ENCODE results near the gene CYLC2.

The CYLC2 gene, protein sequence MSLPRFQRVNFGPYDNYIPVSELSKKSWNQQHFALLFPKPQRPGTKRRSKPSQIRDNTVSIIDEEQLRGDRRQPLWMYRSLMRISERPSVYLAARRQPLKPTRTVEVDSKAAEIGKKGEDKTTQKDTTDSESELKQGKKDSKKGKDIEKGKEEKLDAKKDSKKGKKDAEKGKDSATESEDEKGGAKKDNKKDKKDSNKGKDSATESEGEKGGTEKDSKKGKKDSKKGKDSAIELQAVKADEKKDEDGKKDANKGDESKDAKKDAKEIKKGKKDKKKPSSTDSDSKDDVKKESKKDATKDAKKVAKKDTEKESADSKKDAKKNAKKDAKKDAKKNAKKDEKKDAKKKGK

DNA sequence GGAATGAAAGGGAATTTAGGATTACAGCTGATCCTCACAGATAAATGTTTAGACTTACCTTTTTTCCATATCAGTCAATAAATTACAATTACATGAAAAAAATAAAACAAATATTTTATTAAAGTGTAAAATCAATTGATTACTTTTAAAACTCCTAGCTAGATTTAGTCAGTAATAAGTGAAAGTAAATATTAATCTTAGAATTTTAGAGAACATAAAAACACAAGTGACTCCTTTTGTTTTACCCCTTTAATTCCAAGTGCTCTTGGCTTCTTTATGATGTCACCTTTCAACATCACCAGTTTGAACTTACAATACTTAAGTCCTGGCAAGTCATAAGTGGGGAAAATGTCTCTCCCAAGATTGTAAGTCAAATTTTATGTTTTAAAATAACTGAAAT is at the start of gene CYLC2:
TSS of gene CYLC2 (plus strand) at position 301 of the 400 bp plus-strand sequence. CDS start at position 349, 48 bp downstream.
- H3K4me3 ChIP-seq (ENCODE audit: low read length) = no peak within 1 kb of the TSS
- DNase-seq (ENCODE audit: low read depth) = no peak
- TF ChIP-seq, protein P1, sequence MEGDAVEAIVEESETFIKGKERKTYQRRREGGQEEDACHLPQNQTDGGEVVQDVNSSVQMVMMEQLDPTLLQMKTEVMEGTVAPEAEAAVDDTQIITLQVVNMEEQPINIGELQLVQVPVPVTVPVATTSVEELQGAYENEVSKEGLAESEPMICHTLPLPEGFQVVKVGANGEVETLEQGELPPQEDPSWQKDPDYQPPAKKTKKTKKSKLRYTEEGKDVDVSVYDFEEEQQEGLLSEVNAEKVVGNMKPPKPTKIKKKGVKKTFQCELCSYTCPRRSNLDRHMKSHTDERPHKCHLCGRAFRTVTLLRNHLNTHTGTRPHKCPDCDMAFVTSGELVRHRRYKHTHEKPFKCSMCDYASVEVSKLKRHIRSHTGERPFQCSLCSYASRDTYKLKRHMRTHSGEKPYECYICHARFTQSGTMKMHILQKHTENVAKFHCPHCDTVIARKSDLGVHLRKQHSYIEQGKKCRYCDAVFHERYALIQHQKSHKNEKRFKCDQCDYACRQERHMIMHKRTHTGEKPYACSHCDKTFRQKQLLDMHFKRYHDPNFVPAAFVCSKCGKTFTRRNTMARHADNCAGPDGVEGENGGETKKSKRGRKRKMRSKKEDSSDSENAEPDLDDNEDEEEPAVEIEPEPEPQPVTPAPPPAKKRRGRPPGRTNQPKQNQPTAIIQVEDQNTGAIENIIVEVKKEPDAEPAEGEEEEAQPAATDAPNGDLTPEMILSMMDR (IDR thresholded peaks at IDR 0.05; ENCODE audit: insufficient read depth, low read depth, low read length, missing control alignments) = no peak

DNA sequence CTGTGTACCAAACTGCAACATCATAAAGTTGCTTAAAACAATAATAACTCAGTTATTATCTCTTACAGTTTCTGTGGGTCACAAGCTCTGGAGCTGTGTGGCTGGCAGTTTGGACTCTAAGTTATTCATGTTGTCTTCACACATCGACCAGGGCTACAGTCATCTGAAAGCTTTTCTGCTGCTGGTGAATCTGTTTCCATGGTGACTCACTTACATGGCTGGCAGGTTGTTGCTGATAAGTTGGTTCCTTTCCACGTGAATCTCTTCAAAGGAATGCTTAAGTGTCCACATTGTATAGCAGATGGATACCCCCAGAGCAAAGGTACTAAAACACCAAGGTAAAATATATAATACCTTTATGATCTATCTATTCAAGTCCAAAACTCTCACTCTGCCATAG is 44.8 kb upstream of the CYLC2 start:
- no peak for DNase-seq (ENCODE audit: low read depth)
- TF ChIP-seq, protein P1 (IDR thresholded peaks at IDR 0.05; ENCODE audit: insufficient read depth, low read depth, low read length, missing control alignments) = no peak
- no peak overlapping the region for H3K4me3 ChIP-seq (ENCODE audit: low read length)

DNA sequence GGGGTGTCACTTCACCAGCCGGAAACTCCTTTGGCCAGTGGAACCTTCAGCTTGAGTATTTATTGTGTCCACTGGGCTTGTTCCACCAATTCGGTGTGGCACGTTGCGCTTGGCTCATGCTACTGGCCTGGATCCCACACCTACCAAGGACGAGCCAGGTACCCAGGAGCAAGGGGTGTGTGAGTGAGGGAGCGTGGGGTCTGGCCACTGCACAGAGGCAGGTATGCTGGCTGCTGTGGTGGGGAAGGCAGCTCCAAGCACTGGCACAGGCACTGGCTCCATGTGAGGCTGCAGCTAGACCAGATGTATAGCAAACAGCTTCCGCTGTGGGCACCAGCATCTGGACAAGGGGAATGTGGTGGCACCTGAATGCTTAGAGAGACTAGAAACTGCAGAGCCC is 28.1 kb upstream of the CYLC2 start:
- DNase-seq (ENCODE audit: low read depth) = no peak
- H3K4me3 ChIP-seq (ENCODE audit: low read length) = no peak overlapping the region
- TF ChIP-seq, protein P1 (IDR thresholded peaks at IDR 0.05; ENCODE audit: insufficient read depth, low read depth, low read length, missing control alignments) = no peak

DNA sequence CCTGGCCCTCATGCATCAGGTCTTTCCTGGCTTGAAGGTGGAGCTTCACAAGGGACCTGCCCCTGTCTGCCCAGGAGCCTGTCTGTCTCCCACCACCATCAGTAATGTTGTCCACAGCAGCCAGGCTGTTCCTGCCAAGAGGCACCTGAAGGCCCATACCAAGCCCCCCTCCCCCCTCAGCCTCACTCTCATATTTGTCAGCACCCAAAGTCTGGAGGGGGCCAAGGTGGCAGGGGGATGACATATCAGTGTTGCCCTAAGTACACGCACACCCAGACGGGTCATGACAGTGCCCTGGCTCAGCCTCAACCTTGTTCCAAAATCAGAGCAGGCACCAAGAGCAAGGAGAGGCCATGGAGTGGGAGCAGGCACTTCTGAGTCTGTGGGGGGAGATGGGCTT is 27.2 kb upstream of the CYLC2 start:
- H3K4me3 ChIP-seq (ENCODE audit: low read length) = no peak overlapping the region
- TF ChIP-seq, protein P1 (IDR thresholded peaks at IDR 0.05; ENCODE audit: insufficient read depth, low read depth, low read length, missing control alignments) = no peak
- DNase-seq (ENCODE audit: low read depth) = no peak

DNA sequence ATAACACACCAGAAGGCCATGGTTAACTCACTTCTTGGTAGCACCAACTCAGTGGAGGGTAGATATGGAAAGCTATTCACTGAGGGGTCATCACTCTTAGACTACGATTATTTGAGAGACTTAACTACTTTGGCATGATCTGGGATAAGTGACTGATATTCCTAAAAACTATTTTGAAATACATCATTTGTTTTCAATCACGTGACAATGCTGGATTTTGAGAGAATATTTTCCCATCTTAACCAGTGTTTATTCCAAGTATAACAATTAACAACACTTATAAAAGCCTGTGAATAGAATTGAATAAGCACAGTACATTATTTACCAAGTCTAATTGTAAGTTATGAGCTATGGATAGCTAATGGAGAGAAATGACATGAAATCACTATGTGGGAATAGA is 22.4 kb upstream of the CYLC2 start:
- no peak for DNase-seq (ENCODE audit: low read depth)
- TF ChIP-seq, protein P1 (IDR thresholded peaks at IDR 0.05; ENCODE audit: insufficient read depth, low read depth, low read length, missing control alignments) = no peak

DNA sequence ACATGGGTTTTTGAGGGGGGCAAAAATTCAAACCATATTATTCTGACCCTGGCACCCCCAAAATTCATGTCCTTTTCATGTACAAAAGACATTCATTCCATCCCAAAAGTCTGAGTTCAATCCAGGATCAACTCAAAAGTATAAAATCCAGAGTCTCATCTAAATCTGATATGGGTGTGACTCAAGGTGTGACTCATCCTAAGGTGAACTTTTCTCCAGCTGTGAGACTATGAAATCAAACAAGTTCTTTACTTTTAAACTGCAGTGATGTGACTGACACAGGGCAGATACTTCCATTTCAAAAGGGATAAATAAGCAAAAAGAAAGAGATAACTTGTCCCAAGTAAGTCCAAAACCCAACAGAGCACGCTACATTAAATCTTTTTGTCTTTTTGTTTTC is 20.6 kb upstream of the CYLC2 start:
- TF ChIP-seq, protein P1 (IDR thresholded peaks at IDR 0.05; ENCODE audit: insufficient read depth, low read depth, low read length, missing control alignments) = no peak
- H3K4me3 ChIP-seq (ENCODE audit: low read length) = no peak overlapping the region
- peak; percentile 44 for DNase-seq (ENCODE audit: low read depth)

More for the DNA sequence above, 22.4 kb upstream of the CYLC2 start:
- H3K4me3 ChIP-seq (ENCODE audit: low read length) = no peak overlapping the region

DNA sequence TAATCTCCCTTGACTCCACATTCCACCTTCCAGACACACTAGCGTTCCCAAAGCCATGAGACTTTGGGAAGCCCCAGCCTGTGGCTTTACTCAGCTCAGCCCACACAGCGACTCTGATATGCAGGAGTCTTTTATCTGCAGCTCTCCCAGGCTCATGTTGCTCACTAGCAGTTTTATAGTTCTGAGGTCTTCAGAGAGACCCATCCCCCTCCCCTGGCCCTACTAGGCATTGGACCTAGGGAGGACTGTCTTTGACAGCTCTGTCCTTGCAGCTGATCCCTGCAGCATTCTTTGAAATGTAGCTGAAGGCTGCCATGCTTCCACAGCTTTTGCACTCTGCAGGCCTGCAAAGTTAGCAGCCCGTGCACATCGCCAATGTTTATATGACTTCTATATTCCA is 19.9 kb upstream of the CYLC2 start:
- TF ChIP-seq, protein P1 (IDR thresholded peaks at IDR 0.05; ENCODE audit: insufficient read depth, low read depth, low read length, missing control alignments) = no peak
- no peak for DNase-seq (ENCODE audit: low read depth)
- H3K4me3 ChIP-seq (ENCODE audit: low read length) = no peak overlapping the region

All from epithelial cell of esophagus (primary cell).